ENCODE results near the gene NCBP1. TPM values are rescaled to one million over a fixed set of nuclear protein-coding genes. Genes with fewer than 3 reads are reported as not detected.

Gene NCBP1
- total RNA-seq, 1 donor from 2014 or later = 55.9 TPM

DNA sequence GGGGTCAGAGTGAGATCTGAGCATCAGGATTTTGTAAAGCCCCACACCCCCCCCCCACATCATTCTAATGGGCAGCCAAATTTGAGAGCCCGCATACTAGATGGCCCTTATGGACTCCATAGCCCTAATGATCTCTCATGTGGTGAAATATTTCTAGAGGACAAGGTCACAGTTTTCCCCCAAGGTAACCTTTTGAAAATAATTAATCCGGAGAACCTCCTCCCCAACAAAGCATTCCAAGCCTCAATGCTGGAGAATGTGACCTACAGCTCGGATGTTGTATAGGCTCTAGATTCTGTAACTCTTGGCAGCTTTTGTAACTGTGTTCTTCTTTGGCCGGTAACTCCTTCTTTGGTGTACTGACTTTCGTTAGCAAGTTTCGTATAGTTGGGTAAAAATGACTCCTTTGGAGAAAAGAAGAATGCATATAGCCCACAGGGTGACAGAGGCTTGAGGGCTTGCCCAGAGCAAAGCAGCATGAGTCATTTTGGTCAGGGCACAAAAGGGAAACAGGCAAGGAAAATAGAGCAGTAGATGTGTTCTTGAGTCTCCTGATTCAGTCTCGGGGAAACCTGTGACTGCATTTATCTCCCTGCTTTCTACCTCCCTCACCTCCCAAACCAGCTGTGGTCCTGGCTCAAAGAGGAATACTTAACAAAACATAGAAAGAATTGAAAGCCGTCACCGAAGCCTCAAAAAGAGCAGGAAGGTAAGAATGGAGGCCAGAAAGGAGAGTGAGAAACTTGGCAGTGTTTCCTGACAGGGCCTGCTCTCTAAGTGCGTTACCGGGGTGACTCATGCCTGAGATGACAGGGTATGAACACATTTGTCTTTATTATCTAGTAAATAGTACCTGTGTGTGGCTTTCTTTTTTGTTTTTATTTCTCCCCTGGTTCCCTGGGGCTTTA is 70.1 kb downstream of the NCBP1 start:
- TF ChIP-seq EZH2 (IDR thresholded peaks at IDR 0.05) (no peak), EZH2phosphoT487 (IDR thresholded peaks at IDR 0.05) (no peak)
- TF ChIP-seq, protein P1, sequence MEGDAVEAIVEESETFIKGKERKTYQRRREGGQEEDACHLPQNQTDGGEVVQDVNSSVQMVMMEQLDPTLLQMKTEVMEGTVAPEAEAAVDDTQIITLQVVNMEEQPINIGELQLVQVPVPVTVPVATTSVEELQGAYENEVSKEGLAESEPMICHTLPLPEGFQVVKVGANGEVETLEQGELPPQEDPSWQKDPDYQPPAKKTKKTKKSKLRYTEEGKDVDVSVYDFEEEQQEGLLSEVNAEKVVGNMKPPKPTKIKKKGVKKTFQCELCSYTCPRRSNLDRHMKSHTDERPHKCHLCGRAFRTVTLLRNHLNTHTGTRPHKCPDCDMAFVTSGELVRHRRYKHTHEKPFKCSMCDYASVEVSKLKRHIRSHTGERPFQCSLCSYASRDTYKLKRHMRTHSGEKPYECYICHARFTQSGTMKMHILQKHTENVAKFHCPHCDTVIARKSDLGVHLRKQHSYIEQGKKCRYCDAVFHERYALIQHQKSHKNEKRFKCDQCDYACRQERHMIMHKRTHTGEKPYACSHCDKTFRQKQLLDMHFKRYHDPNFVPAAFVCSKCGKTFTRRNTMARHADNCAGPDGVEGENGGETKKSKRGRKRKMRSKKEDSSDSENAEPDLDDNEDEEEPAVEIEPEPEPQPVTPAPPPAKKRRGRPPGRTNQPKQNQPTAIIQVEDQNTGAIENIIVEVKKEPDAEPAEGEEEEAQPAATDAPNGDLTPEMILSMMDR (IDR thresholded peaks at IDR 0.05) = no peak
- Mint-ChIP-seq H3K36me3 (no peaks in the 10 kb centered on the region), H3K4me1 (peaks cover 14% of the 10 kb centered on the region), H3K27me3 (ENCODE audit: insufficient read depth, low read depth) (no peaks in the 10 kb centered on the region), H3K9me3 (no peaks in the 10 kb centered on the region), H3K27ac (no peak overlapping the region), H3K4me3 (no peak overlapping the region)
- H4K20me1 ChIP-seq (ENCODE audit: low read depth) = no peaks in the 10 kb centered on the region
- no peak overlapping the region for H3K4me2 ChIP-seq
- no peak overlapping the region for H3K9ac ChIP-seq
- no peaks in the 10 kb centered on the region for H3K79me2 ChIP-seq (ENCODE audit: low read depth)
- no peak for DNase-seq (ENCODE audit: low spot score)
- H3F3A ChIP-seq (ENCODE audit: low read depth) = no peaks in the 10 kb centered on the region
- H3K4me1 ChIP-seq = no peaks in the 10 kb centered on the region
- no peaks in the 10 kb centered on the region for H3K9me3 ChIP-seq (ENCODE audit: low read depth)
- H3K27me3 ChIP-seq = peaks cover 39% of the 10 kb centered on the region
- no peak overlapping the region for H3K27ac ChIP-seq
- no peaks in the 10 kb centered on the region for H3K36me3 ChIP-seq
- H3K4me3 ChIP-seq = no peak overlapping the region
- H2AFZ ChIP-seq (replicated peaks) = no peak overlapping the region

DNA sequence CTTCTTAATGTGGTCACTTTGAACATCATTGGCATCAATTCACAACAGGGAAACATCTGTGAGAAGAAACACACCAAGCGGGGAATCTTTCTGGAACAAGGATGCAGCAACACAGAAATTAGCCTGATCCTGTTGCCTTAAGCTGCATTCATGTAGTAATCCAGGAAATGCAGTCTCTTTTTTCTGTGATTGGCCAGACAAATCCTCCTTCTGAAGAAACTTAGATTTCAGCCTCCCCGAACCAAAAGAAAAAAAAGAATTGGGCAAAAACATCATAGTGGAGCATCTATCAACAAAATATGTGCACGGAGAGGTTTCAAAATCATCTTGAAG is 70.7 kb downstream of the NCBP1 start:
- Mint-ChIP-seq H3K36me3 (no peaks in the 10 kb centered on the region), H3K27me3 (ENCODE audit: insufficient read depth, low read depth) (no peaks in the 10 kb centered on the region), H3K4me3 (no peak overlapping the region), H3K4me1 (peaks cover 14% of the 10 kb centered on the region), H3K27ac (peak overlapping the region; percentile 29), H3K9me3 (no peaks in the 10 kb centered on the region)
- no peak for DNase-seq (ENCODE audit: low spot score)
- TF ChIP-seq, protein P1 (IDR thresholded peaks at IDR 0.05) = no peak
- TF ChIP-seq EZH2phosphoT487 (IDR thresholded peaks at IDR 0.05) (no peak), EZH2 (IDR thresholded peaks at IDR 0.05) (no peak)
- no peak overlapping the region for H3K9ac ChIP-seq
- no peaks in the 10 kb centered on the region for H3K9me3 ChIP-seq (ENCODE audit: low read depth)
- no peak overlapping the region for H3K27ac ChIP-seq
- H3K4me2 ChIP-seq = no peak overlapping the region
- H2AFZ ChIP-seq (replicated peaks) = no peak overlapping the region
- H3K36me3 ChIP-seq = no peaks in the 10 kb centered on the region
- no peaks in the 10 kb centered on the region for H3K4me1 ChIP-seq
- H3F3A ChIP-seq (ENCODE audit: low read depth) = no peaks in the 10 kb centered on the region
- no peak overlapping the region for H3K4me3 ChIP-seq
- H3K27me3 ChIP-seq = peaks cover 43% of the 10 kb centered on the region
- no peaks in the 10 kb centered on the region for H4K20me1 ChIP-seq (ENCODE audit: low read depth)
- no peaks in the 10 kb centered on the region for H3K79me2 ChIP-seq (ENCODE audit: low read depth)

DNA sequence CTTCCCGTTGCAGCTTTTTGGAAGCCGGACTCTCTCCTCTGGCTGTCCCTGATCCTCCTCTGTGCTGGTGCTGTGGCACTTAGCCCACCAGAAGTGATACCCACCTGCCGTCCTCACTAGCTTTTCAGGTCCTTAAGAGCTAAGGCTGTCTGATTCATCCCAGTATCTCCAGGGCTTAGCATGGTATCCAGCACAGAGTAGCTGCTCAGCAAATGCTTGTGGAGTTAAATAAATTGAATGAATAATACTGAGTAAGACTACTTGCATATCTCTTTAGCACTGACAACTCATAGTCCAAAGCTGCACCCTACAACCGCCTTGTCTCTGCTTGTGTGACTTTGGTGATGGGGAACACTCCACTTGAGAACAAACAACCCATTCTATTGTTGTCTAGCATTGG is 71.2 kb downstream of the NCBP1 start:
- Histone ChIP-seq H3K4me3 (no peak overlapping the region), H2AFZ (replicated peaks) (no peak overlapping the region), H3K4me2 (no peak overlapping the region), H3K9me3 (ENCODE audit: low read depth) (no peaks in the 10 kb centered on the region), H3K9ac (no peak overlapping the region), H3K79me2 (ENCODE audit: low read depth) (no peaks in the 10 kb centered on the region), H3K27me3 (peaks cover 43% of the 10 kb centered on the region), H3K36me3 (no peaks in the 10 kb centered on the region), H3K27ac (no peak overlapping the region), H3K4me1 (no peaks in the 10 kb centered on the region), H4K20me1 (ENCODE audit: low read depth) (no peaks in the 10 kb centered on the region), H3F3A (ENCODE audit: low read depth) (no peaks in the 10 kb centered on the region)
- Mint-ChIP-seq H3K4me3 (no peak overlapping the region), H3K27ac (no peak overlapping the region), H3K4me1 (peaks cover 14% of the 10 kb centered on the region), H3K36me3 (no peaks in the 10 kb centered on the region), H3K27me3 (ENCODE audit: insufficient read depth, low read depth) (no peaks in the 10 kb centered on the region), H3K9me3 (no peaks in the 10 kb centered on the region)
- no peak for DNase-seq (ENCODE audit: low spot score)
- TF ChIP-seq EZH2 (IDR thresholded peaks at IDR 0.05) = no peak
- TF ChIP-seq, protein P1 (IDR thresholded peaks at IDR 0.05) = no peak
- no peak for TF ChIP-seq EZH2phosphoT487 (IDR thresholded peaks at IDR 0.05)

Measured in neural progenitor cell (in vitro differentiated cells).